ENCODE data around the gene HNRNPH2. TPM values are rescaled to one million over a fixed set of nuclear protein-coding genes. Genes with fewer than 3 reads are reported as not detected.
A peak's percentile ranks its signal among the peaks of the same experiment; 100 is the strongest.

The HNRNPH2 gene
- total RNA-seq, 2 donors from 2014 or later: 75.2 to 80.7 TPM

DNA sequence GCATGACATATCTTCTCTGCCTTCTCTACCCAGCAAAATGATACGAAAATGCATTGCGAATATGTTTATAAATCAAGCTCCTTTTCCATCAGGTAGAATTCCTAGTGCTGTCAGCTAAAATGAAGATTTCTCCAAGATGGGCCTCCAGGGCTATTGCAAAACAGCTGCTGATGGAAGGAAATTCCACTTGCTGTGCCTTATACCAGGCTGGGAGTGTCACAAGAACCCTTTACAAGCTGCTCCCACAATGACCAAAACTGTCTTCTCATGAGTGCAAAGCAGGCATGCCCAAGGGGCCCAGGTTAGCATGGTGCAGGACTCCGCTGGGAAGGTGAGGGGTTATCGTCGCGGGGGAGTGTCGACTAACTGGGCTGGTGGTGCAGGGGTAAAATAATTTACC is 8.7 kb downstream of the HNRNPH2 start:
- 93% methylated on average over 7 of the region's 7 CpGs; no CpG with 5 or more reads in 1 of the 2 experiments for WGBS, 2 experiments (ENCODE audit: insufficient coverage in 1 of 2, insufficient read length in 1 of 2)
- Histone ChIP-seq H3K27me3 (ENCODE audit: control insufficient read depth, insufficient read depth, low read length, poor library complexity, severe bottlenecking) (no peaks in the 10 kb centered on the region), H3K4me3 (ENCODE audit: low read length) (no peak overlapping the region), H3K9ac (ENCODE audit: extremely low read depth, low read length, poor library complexity, severe bottlenecking) (no peak overlapping the region), H3K36me3 (ENCODE audit: control insufficient read depth, insufficient read depth, low read length) (peaks cover 14% of the 10 kb centered on the region), H3K27ac (ENCODE audit: low read depth, low read length) (no peak overlapping the region), H3K4me1 (ENCODE audit: control insufficient read depth, insufficient read depth, low read length) (peaks cover 3% of the 10 kb centered on the region), H3K9me3 (ENCODE audit: control insufficient read depth, low read length) (no peaks in the 10 kb centered on the region)
- Mint-ChIP-seq H3K27ac (no peak overlapping the region), H3K4me1 (peaks cover 25% of the 10 kb centered on the region), H3K4me3 (no peak overlapping the region), H3K36me3 (ENCODE audit: low read depth) (peaks cover 29% of the 10 kb centered on the region), H3K9me3 (peaks cover 58% of the 10 kb centered on the region), H3K27me3 (ENCODE audit: insufficient read depth) (no peaks in the 10 kb centered on the region)
- TF ChIP-seq, protein P1, sequence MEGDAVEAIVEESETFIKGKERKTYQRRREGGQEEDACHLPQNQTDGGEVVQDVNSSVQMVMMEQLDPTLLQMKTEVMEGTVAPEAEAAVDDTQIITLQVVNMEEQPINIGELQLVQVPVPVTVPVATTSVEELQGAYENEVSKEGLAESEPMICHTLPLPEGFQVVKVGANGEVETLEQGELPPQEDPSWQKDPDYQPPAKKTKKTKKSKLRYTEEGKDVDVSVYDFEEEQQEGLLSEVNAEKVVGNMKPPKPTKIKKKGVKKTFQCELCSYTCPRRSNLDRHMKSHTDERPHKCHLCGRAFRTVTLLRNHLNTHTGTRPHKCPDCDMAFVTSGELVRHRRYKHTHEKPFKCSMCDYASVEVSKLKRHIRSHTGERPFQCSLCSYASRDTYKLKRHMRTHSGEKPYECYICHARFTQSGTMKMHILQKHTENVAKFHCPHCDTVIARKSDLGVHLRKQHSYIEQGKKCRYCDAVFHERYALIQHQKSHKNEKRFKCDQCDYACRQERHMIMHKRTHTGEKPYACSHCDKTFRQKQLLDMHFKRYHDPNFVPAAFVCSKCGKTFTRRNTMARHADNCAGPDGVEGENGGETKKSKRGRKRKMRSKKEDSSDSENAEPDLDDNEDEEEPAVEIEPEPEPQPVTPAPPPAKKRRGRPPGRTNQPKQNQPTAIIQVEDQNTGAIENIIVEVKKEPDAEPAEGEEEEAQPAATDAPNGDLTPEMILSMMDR (conservative IDR thresholded peaks at IDR 0.05): no peak
- no peak for DNase-seq

DNA sequence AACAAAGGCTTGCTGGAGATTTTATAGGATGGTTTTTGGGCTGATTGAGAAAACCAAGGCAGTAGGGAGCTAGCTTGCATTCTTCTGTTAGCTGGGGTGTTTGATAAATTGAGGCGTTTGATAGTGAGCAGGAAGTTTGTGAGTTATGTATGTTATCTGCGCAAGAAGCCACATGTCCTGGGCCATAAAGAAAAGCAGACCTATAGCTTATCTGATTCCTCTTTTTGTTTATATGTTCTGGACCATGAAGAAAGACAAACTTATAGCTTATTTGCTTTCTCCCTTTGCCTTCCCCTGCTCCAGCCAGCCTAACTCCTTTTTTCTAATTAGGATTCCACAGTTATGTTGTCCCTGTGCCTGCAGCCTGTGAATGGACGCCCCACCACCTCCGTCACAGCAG is 9.2 kb downstream of the HNRNPH2 start:
- Mint-ChIP-seq H3K4me3 (peak overlapping the region; percentile 80), H3K27me3 (ENCODE audit: insufficient read depth) (no peaks in the 10 kb centered on the region), H3K4me1 (peaks cover 25% of the 10 kb centered on the region), H3K36me3 (ENCODE audit: low read depth) (peaks cover 26% of the 10 kb centered on the region), H3K9me3 (peaks cover 55% of the 10 kb centered on the region), H3K27ac (peak overlapping the region; percentile 99)
- Histone ChIP-seq H3K36me3 (ENCODE audit: control insufficient read depth, insufficient read depth, low read length) (peaks cover 9% of the 10 kb centered on the region), H3K9me3 (ENCODE audit: control insufficient read depth, low read length) (no peaks in the 10 kb centered on the region), H3K4me3 (ENCODE audit: low read length) (no peak overlapping the region), H3K27ac (ENCODE audit: low read depth, low read length) (no peak overlapping the region), H3K27me3 (ENCODE audit: control insufficient read depth, insufficient read depth, low read length, poor library complexity, severe bottlenecking) (no peaks in the 10 kb centered on the region), H3K9ac (ENCODE audit: extremely low read depth, low read length, poor library complexity, severe bottlenecking) (no peak overlapping the region), H3K4me1 (ENCODE audit: control insufficient read depth, insufficient read depth, low read length) (peaks cover 3% of the 10 kb centered on the region)
- no peak for DNase-seq
- WGBS, 2 experiments (ENCODE audit: insufficient coverage in 1 of 2, insufficient read length in 1 of 2): 90% methylated on average over 4 of the region's 4 CpGs; no CpG with 5 or more reads in 1 of the 2 experiments
- TF ChIP-seq, protein P1 (conservative IDR thresholded peaks at IDR 0.05): no peak

DNA sequence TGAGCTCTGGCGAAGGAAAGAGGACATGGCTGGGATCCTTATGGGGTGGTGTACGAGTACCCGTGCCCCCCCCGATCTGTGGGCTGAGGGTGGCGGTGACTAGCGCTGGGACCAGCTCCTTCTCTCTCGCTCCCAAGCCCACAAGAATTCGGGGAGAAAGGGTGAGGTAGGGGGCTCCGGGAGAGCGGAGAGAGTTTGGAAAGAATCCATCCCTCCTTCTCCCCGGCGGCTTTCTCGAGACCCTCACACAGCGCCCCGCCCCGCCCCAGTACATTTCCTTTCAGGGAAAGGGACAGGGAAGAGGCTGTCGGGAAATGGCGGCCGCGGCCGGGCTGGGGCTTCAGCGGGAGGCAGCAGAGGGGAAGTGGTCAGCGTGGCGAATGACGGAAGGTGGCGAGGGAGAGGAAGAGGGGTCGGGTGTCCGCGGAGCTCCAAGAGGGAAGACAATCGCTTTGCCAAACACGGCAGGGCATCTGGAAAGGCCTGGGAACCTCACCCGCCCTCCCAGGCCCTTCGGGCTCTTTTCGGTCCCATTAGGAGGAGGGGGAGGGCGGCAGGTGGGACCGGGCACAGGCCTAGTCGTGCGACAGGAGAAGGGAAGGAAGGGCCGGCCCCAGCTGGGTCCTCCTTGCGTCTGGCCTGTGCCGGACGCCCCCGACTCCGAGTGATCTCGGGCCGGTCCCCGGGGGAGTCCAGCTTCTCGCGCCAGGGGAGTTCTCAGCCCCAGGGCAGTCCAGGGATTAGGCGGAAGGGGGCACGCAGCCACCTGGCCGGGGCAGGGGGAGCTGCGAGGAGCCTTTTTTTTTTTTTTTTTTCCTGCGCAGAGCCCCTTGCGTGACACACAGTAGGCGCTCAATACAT is 10.2 kb downstream of the HNRNPH2 start:
- Mint-ChIP-seq H3K4me1 (peaks cover 25% of the 10 kb centered on the region), H3K27ac (peak overlapping the region; percentile 99), H3K36me3 (ENCODE audit: low read depth) (peaks cover 19% of the 10 kb centered on the region), H3K4me3 (peak overlapping the region; percentile 80), H3K27me3 (ENCODE audit: insufficient read depth) (no peaks in the 10 kb centered on the region), H3K9me3 (peaks cover 47% of the 10 kb centered on the region)
- Histone ChIP-seq H3K9ac (ENCODE audit: extremely low read depth, low read length, poor library complexity, severe bottlenecking) (peak overlapping the region; percentile 79), H3K36me3 (ENCODE audit: control insufficient read depth, insufficient read depth, low read length) (peaks cover under 1% of the 10 kb centered on the region), H3K4me3 (ENCODE audit: low read length) (peak overlapping the region; percentile 74), H3K27ac (ENCODE audit: low read depth, low read length) (peak overlapping the region; percentile 86), H3K27me3 (ENCODE audit: control insufficient read depth, insufficient read depth, low read length, poor library complexity, severe bottlenecking) (no peaks in the 10 kb centered on the region), H3K9me3 (ENCODE audit: control insufficient read depth, low read length) (no peaks in the 10 kb centered on the region), H3K4me1 (ENCODE audit: control insufficient read depth, insufficient read depth, low read length) (peaks cover 3% of the 10 kb centered on the region)
- 7% methylated on average over 47 of the region's 56 CpGs; no CpG with 5 or more reads in 1 of the 2 experiments for WGBS, 2 experiments (ENCODE audit: insufficient coverage in 1 of 2, insufficient read length in 1 of 2)
- TF ChIP-seq, protein P1 (conservative IDR thresholded peaks at IDR 0.05): no peak
- DNase-seq: peak; percentile 88

Data from endodermal cell (in vitro differentiated cells).